Hematopoietic multipotent progenitor cell treated with erythropoietin and hydrocortisone succinate and interleukin-3 and kit ligand, for 17 days (in vitro differentiated cells): ENCODE measurements around the gene ZSWIM2.
"Not testable (repeated sequence)": the region's sequence is repeated elsewhere in the genome, so short reads cannot be mapped to it uniquely, and the experiment has no call there.

Experiments
- DNase-seq: peaks from one replicate; pipeline ENCODE4 v3.0.0-alpha.2; 2015; ENCODE audit warnings: low spot score

Gene ZSWIM2, protein sequence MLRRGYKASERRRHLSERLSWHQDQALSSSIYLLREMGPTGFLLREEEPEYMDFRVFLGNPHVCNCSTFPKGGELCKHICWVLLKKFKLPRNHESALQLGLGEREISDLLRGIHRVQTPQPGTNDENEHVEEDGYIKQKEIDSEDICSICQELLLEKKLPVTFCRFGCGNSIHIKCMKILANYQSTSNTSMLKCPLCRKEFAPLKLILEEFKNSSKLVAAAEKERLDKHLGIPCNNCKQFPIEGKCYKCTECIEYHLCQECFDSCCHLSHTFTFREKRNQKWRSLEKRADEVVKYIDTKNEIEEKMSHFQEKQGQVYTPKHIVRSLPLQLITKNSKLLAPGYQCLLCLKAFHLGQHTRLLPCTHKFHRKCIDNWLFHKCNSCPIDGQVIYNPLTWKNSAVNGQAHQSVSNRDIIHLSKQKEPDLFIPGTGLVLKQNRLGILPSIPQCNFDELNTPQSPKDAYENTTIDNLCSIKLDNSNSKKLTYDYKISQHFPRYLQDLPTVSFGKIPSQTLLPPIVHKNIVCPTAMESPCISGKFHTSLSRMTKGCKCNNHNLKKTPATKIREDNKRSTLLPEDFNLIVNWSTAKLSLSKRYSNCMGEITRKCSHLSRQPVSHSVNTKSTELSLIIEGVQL

DNA sequence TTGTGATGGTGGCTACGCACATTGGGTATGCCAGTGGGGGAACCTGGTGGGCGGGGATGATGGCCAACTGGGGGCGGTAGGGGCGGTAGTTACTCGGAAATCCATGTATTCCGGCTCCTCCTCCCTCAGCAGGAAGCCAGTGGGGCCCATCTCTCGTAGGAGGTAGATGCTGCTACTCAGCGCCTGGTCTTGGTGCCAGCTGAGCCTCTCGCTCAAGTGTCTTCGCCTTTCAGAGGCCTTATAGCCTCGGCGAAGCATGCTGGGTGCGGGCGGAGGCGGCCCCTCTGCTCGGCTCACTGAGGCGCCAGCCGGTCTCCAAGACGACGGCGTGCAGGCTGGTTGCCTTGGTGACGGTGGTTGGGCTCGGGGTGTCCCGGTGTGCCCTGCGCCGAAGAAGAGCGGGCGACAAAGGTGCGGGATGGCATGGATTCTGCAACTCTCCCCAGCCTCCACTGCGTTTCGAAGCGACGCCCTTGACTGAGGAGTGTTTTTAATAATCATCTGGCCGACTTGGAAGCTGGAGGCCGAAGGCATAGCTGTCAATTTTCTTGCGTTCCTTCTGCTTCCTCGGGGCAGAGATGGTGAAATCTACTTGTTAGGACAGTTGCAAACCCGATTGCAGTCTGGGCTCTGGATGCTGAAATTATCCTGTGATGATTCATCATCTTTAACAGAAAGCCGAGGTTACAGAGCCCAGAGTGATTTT lies at the start of gene ZSWIM2:
ZSWIM2 (minus strand) TSS at position 298 of the 706 bp plus-strand sequence; CDS start at position 258, 40 bp downstream.
- DNase-seq, result no peak

DNA sequence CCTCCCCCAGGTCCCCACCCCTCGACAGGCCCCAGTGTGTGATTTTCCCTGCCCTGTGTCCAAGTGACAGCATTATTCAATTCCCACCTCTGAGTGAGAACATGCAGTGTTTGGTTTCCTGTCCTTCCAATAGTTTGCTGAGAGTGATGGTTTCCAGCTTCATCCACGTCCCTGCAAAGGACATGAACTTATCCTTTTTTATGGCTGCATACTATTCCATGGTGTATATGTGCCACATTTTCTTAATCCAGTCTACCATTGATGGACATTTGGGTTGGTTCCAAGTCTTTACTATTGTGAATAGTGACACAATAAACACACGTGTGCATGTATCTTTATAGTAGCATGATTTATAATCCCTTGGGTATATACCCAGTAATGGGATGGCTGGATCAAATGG lies 47.2 kb upstream of the ZSWIM2 start:
- not testable (repeated sequence) for DNase-seq

DNA sequence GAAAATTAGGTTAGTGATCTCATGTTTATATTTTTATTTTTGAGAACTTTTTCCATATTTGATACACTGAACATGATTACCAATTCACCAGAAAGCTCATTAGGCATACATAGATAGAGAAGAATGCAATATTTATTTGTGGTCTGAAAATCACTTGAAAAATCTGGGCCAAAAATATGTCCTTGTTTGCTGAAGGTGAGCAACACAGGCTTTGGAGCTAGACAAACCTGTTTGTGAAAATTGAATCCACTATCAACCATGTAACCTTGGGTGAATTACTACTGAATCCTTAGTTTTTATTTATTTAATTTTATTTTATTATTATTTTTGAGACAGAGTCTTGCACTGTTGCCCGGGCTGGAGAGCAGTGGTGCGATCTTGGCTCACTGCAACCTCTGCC lies 46.5 kb upstream of the ZSWIM2 start:
- no peak for DNase-seq

DNA sequence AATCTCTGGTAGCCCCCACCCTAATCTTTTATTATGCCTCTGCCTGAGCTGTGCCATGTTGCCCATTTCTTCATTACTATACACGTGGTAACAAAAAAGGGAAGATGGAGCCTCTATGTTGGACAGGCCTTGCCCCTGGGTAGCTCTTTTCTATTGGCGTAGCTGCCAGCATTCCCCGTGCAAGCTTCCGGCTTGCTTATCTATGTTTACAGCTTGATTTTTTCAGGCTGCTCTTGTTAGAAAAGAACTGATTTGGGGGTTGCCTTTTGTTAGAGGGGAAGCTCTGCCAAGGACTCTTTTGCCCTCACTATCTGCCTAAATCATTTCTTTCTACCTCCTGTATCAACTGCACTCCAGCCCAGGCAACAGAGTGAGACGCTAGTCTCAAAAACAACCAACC lies 45.5 kb upstream of the ZSWIM2 start:
- no peak for DNase-seq

DNA sequence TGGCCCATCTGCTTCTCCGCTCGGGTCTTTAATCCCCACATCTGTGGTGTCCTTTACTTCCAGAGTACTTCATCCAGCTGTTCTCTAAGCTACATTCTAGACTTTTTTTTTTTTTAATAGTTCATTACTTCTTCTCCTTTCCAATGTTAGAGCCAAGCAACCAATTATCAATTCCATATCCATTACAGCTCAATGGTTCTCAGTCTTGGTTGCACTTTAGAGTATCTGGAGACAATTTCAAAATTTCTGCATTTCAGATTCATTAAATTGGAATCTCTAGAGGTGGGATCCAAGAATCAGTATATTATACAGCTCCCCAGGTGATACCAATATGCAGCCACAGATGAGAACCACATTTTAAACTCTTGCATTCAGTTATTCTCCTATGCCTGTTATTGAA lies 43.9 kb upstream of the ZSWIM2 start:
- DNase-seq, result no peak

DNA sequence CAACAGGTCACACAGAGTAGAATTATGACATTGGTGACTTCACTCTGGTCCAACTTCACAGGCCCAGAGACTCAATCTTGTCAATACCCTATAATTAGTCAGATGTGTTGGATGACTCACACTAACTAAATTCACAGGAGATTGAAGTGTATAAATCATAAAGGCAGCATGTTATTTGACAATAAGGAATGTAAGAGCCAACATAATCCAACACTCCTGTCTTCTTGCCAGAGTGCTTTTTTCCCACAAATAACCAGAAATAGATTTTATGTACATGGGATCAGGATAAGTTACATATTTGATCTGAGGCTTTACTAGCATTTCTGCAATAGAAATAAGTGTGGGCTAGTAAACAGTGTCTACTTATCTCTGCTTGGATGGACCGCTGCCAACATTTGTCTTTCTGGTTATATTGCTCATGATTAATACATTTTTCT lies 42.2 kb upstream of the ZSWIM2 start:
- DNase-seq, result no peak

DNA sequence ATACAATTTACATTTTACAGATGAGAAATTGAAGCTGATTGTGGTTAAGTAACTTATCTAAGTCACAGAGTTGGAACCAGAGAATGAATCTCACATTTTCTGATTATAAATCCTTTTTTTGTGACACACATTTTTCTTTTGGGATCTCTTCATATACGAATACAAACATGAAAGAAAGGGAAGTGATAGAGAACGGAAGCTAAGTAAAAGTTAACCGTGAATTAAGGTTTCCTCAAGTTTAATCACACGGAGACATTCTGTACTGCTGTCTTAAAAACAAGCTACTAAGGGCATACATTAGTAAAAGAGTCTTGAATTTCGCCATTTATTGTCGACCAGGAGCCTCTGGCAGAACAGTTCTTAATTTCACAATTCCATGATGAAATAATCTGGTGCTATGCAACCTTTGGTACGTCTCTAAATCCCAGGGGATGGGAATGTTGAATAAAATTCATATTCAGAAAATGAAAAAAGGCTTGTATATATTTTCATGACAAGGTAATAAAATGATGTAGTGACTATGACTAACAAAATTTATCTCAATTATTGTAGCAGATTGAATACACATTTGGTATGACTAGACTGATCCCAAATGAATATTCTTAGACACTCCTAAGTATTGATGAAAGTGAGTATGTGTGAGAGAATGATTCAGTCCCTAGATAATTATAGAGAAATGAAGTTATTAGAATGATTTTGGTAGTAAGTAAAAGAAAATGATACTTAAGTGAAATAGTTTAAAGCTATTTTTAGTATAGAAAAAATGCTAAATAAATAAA lies 40.3 kb upstream of the ZSWIM2 start:
- no peak for DNase-seq

DNA sequence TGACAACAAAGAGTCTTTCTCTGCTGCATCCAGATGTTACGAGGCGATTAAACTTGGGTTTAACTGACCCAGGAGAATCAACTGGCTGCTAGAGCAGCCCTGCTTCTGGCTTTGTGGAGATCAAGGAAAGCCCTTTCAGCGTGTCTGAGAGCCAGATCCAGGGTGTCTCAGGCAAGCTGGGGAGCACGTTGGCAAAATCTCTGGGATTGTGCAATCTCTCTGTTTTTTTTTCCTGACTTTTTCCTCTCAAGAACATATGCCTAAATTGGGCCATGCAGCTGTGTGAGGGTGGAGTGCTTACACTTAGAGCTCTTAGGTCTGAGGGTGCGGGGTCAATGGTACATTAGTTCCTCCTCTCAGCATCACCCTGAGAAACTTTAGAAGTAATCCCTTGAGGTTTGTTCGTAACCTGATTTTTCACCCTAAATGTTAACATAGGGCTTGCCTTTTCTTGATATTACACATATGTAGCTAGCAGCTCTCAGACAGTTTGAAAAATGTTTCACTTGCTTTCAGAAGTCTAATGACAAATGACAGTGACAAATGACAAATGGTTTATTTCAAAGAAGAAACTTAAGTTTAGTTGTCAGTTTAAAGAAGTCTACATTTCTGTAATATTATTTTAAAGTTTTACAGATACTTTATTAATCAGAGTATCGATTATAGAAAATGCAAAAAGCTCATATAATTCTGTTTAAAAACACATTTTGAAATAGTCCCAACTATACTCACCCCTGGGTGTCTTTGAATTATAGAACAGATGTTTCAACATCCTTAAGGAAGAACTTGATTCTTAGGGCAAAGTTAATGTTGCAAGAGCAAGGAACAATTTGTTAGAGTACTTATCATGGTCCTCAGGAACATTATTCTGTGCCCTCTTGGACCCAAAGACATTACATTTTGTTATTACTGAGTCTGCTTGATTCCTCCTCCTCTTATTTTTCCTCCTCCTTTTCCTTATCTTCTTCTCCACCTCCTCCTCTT lies 38.4 kb upstream of the ZSWIM2 start:
- no peak for DNase-seq

DNA sequence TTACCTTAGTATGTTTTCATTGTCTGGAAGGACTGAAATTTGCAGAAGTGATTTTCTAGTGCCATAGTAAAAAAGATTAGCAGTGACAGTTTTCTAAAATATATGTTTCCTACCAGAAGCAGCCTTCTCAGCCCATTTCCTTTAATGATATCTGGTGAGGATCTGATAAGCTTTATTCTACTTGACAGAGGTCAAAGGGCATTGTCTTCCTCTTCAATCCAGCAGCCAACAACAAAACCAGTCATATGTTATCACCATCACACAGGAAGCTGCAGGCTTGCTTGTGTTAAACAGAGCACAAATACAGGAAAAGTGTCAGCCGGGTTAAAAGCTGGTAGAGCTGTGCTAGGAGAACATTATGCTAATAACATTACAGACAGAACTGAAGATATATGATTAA lies 35.6 kb upstream of the ZSWIM2 start:
- no peak for DNase-seq

DNA sequence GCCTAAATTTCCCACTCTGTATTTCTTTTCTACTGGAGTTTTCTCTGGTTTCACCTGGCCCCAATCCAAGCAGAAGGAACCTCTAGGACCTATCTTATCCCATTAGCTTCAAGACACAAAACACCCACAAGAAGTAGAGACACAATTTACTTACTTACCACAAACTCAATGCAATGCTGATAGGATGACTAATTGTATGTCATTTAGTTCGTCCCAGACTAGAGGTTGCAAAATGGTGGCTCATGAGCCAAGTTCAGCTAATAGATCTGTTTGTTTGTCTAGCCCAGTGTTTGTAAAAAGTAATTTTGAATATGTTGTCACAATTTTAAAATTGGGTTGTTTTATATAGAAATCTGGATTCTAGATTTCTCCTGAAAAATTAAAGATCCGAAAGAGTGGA lies 34.7 kb upstream of the ZSWIM2 start:
- DNase-seq, result no peak

DNA sequence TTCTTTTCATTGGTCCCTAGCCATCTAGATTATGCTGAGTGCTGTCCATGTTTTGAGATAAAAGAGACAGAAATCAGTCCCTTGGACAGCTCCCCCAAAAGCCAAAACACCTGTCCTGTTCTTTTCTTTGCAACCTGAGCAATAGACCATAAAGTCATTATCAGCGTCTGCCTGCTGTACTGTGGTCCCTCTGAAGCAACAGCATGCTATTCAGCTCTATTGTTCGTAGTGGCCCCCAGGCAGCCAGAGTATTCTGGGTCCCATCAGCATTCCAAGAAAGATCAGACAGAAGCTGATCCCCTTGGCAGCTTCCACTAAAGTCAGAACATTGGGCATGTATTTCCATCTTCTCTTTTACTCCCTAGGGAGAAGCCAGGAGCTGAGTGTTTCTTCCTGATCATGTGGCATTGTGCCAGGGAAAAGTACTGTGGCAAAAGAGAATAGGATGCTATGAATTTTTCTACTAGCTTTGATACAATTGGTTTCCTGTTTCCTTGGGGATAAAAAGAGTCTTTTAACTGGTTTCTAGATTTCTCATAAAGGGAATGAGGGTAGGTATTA lies 33.6 kb upstream of the ZSWIM2 start:
- DNase-seq, result no peak

DNA sequence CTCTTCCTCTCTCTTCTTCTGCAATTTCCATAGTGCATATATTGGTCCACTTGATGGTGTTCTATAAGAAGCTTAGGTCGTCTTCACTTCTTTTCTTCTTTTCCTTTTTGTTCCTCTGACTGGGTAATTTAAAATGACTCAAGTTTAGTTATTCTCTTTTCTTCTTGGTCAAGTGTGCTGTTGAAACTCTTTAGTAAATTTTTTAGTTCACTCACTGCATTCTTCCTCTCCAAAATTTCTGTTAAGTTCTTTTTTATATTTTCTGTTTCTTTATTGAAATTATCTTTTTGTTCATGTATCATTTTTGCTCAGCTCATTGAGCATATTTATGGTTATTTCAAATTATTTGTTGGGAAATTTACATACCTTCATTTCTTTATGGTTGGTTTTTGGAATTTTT lies 32.7 kb upstream of the ZSWIM2 start:
- no peak for DNase-seq

DNA sequence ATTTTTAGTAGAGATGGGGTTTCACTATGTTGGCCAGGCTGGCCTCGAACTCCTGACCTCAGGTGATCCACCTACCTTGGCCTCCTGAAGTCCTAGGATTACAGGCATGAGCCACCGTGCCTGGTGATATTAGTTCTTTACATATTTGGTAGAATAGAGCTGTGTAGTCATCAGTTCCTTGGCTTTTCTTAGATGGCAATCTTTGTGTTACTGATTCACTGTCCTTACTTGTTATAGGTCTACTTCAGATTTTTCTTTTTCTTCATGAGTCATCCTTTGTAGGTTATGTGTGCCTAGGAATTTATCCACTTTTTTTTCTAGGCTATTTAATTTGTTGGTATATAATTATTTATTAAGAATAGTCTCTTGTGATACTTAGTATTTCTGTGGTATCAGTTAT lies 30.3 kb upstream of the ZSWIM2 start:
- no peak for DNase-seq

DNA sequence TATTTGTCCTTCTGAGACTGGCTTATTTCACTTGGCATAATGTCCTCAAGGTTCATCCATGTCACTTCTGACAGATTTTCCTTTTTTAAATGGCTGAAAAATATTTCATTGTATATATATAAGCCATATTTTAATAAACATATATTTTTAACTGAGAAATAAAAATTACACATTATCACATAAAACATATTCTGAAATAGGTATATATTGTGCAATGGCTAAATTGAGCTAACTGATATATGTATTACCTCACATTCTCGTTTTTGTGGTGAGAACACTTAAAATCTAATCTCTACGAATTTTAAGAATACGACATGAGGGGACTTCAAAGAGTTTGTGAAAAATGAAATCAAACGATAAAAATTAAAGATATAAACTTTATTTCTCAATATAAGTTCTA lies 25.7 kb upstream of the ZSWIM2 start:
- no peak for DNase-seq

DNA sequence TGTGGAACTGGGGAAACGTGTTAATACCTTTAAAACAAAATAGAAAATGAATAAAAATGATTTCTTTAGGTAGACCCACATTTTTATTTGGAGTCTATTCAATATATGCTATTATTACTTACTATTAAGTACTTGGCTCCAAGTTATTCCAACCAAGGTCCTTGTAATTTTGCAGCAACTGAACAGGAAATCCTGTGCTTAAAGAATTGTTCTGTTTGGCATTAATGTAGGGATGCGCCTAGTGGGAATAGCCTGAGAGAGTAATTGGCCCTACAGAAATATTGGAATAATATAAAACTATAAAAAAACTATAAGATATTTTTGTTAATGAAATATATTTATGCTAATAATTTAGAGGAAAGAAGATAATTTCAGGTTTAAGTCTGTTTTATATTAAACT lies 22.9 kb upstream of the ZSWIM2 start:
- DNase-seq, result no peak

DNA sequence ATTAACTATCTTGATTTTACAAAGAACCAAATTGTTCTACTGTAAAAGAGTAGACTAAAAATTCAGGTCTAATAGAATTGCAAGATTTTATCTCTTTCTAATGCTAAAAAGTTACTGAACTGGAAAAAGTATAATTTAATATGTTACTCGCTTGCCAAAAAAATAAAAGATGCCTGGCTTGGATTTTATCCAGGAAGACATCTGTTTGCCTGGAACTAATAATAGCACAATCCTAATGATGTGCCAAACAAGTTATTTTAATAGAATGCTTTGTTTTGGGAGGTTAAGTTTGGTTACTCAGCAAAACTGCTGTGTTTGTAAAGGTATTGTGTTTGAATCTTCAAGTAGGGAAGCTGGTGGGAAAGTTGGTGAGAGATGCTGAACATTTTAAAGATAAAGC lies 19.4 kb upstream of the ZSWIM2 start:
- no peak for DNase-seq

DNA sequence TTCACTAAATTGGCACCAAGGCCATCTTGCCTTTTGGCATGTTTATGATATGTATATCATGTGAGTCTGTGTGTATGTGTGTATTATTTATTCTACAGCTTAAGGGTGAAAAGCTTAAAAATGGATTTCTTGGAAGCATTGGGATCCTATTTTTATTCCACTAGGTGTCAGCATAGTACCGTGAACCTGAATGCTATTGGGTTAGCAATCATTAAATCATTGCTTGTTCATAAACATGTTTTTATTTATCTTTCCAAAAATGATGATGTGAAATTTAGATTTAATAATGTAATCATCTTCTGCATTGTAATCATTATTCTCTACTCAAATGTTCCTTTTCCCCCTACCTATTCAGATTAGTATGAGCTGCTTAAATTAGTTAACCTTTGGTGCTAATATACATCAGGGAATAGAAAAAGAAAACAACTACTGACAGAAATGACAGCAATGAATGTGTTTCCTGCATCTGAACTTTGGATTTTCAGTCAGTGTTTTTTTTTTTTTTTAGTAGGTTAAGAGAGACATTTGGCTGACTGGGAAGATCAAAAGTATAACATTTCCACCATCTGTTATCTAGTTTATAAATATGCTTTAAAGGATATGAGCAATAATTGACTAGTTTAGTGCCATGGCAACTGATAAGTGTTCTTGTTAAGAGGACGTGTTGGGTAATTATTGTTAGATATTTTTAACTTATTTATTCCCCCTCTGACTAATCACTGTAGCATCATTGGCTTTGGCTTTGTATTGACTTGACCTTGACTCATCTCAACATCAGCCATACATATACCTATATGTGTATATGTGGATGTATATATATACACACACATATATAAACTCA lies 14.1 kb upstream of the ZSWIM2 start:
- DNase-seq, result no peak

DNA sequence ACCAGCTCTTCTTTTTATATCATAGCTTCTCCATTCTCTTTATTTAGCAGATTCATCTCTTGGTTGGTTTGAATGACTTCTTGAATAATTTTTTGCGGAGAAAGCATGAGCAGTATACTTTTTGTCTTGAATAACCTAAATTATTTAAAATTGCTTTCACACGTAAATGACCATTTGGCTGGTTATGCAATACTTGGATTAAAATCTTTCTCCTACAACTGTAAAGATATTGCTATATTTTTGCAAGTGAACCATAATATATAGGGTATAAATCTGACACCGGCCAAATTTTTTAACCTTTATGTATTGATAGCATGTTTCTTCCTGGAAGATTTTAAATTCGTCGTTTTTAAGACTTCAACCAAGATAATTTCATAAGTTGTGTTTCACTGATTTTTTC lies 6.2 kb upstream of the ZSWIM2 start:
- DNase-seq, result no peak

DNA sequence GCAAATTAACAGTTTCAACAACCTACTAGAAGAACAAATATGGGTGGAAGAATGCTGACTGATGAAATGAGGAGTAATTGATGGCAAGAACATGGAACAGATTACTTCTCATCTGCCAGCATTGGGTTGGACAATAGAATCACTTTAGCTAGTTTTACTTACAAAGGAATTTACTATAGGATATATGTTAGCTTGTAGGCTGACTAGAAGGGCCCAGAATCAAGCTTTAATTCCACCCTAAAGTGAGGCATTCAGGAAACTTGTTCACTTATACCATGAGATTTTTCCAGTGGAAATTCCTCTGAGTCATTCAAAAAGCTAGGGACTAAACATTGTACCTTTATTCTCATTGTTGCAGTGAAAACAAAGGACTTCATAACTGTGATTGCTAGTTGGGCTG lies 5.0 kb upstream of the ZSWIM2 start:
- DNase-seq, result no peak

DNA sequence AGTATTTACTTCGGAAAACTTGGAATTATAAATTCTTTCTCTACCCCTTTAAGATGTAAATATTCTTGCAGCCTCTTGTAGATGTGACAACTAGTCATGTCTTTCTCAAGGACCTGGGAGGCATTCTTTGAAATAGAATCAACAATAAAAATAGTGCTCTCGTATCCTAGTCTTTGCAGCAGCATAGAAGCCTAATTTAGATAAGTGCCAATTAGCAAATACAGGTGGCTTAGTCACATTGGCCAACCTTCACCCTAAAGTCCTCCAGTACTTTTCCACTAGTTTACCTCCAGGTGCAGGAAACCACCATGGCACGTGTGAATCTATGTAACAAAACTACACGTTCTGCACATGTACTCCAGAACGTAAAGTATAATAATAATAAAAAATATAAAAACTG lies 3.5 kb upstream of the ZSWIM2 start:
- DNase-seq, result no peak
